ENCODE data around the gene FBXO42. TPM values are rescaled to one million over a fixed set of nuclear protein-coding genes. Genes with fewer than 3 reads are reported as not detected.

Gene FBXO42
- total RNA-seq, 1 experiment from 2014 or later = 13.0 TPM

- no peaks in the 10 kb centered on the region; the same call in 1 of the 2 replicates for H3F3A ChIP-seq (ENCODE audit: insufficient read depth, low read depth)
- no peaks in the 10 kb centered on the region for H3K79me2 ChIP-seq (ENCODE audit: low read depth)
- BruUV-seq (replicated peaks) = no TSS peak
- H3K9me3 ChIP-seq (ENCODE audit: insufficient read depth, low read depth) = no peaks in the 10 kb centered on the region
- ChIA-PET CTCF (no interaction called here), POLR2A (ENCODE audit: unreplicated experiment) (no interaction called here)
- no peaks in the 10 kb centered on the region for H3K36me3 ChIP-seq (ENCODE audit: low read depth)
- no peak overlapping the region for H3K27ac ChIP-seq
- no peak overlapping the region for H2AFZ ChIP-seq
- no peak for TF ChIP-seq EZH2 (IDR thresholded peaks at IDR 0.05; ENCODE audit: low read depth)
- no peak for TF ChIP-seq CTCF (conservative IDR thresholded peaks at IDR 0.05)
- no peak for DNase-seq
- H3K9me2 ChIP-seq (ENCODE audit: insufficient read depth) = no peaks in the 10 kb centered on the region
- H3K4me2 ChIP-seq = no peak overlapping the region
- no peaks in the 10 kb centered on the region; the same call in 1 of the 2 replicates for H4K20me1 ChIP-seq (ENCODE audit: insufficient read depth)
- H3K4me3 ChIP-seq = no peak overlapping the region
- intact Hi-C loops (cut with micrococcal nuclease; ENCODE audit: unreplicated experiment) = no loop called here
- no peaks in the 10 kb centered on the region for H3K4me1 ChIP-seq (replicated peaks; ENCODE audit: insufficient read depth)
- no peaks in the 10 kb centered on the region for H3K27me3 ChIP-seq (ENCODE audit: insufficient read depth, low read depth)
Observed at GRCh38 chr1:16298653-16299052, 53.6 kb downstream of the FBXO42 start.

GRCh38 chr1:16296643-16297042 lies 55.6 kb downstream of the FBXO42 start:
- Histone ChIP-seq H3K79me2 (ENCODE audit: low read depth) (no peaks in the 10 kb centered on the region), H3K4me1 (replicated peaks; ENCODE audit: insufficient read depth) (no peaks in the 10 kb centered on the region), H2AFZ (no peak overlapping the region), H3K4me3 (no peak overlapping the region), H3K36me3 (ENCODE audit: low read depth) (no peaks in the 10 kb centered on the region), H3K27ac (no peak overlapping the region), H3K9me3 (ENCODE audit: insufficient read depth, low read depth) (no peaks in the 10 kb centered on the region), H4K20me1 (ENCODE audit: insufficient read depth) (no peaks in the 10 kb centered on the region; the same call in 1 of the 2 replicates), H3F3A (ENCODE audit: insufficient read depth, low read depth) (no peaks in the 10 kb centered on the region; the same call in 1 of the 2 replicates), H3K9me2 (ENCODE audit: insufficient read depth) (no peaks in the 10 kb centered on the region), H3K4me2 (no peak overlapping the region), H3K27me3 (ENCODE audit: insufficient read depth, low read depth) (no peaks in the 10 kb centered on the region)
- intact Hi-C loops (cut with micrococcal nuclease; ENCODE audit: unreplicated experiment) = no loop called here
- TF ChIP-seq EZH2 (IDR thresholded peaks at IDR 0.05; ENCODE audit: low read depth) = no peak
- CTCF ChIA-PET = no interaction called here
- no peak for DNase-seq
- POLR2A ChIA-PET (ENCODE audit: unreplicated experiment) = no interaction called here
- BruUV-seq (replicated peaks) = no TSS peak

- CTCF ChIA-PET = no interaction called here
- POLR2A ChIA-PET (ENCODE audit: unreplicated experiment) = no interaction called here
- Histone ChIP-seq H3K9me2 (ENCODE audit: insufficient read depth) (no peaks in the 10 kb centered on the region), H3K36me3 (ENCODE audit: low read depth) (no peaks in the 10 kb centered on the region), H3F3A (ENCODE audit: insufficient read depth, low read depth) (no peaks in the 10 kb centered on the region; the same call in 1 of the 2 replicates), H2AFZ (no peak overlapping the region), H3K9me3 (ENCODE audit: insufficient read depth, low read depth) (no peaks in the 10 kb centered on the region), H3K4me1 (replicated peaks; ENCODE audit: insufficient read depth) (no peaks in the 10 kb centered on the region), H3K4me2 (no peak overlapping the region), H3K27me3 (ENCODE audit: insufficient read depth, low read depth) (no peaks in the 10 kb centered on the region), H3K79me2 (ENCODE audit: low read depth) (no peaks in the 10 kb centered on the region), H4K20me1 (ENCODE audit: insufficient read depth) (no peaks in the 10 kb centered on the region), H3K27ac (no peak overlapping the region), H3K4me3 (no peak overlapping the region)
- no TSS peak for BruUV-seq (replicated peaks)
- TF ChIP-seq CTCF (conservative IDR thresholded peaks at IDR 0.05) = no peak
- no peak for TF ChIP-seq EZH2 (IDR thresholded peaks at IDR 0.05; ENCODE audit: low read depth)
- intact Hi-C loops (cut with micrococcal nuclease; ENCODE audit: unreplicated experiment) = no loop called here
- DNase-seq = no peak
Observed at GRCh38 chr1:16294219-16295212, 57.8 kb downstream of the FBXO42 start.

Measured in PC-9 (cell line).